ENCODE data around the gene RPL37.
A peak's percentile ranks its signal among the peaks of the same experiment; 100 is the strongest.

Gene RPL37

GRCh38 chr5:40834849-40835787, at the start of gene RPL37 (continued):
- TF ChIP-seq ZBTB8A (tag by site-specific recombination; IDR thresholded peaks at IDR 0.05) (peak; percentile 86), ZNF366 (tag by site-specific recombination; conservative IDR thresholded peaks at IDR 0.05) (no peak; the same call in 1 of the 2 replicates), ZNF707 (tag by site-specific recombination; IDR thresholded peaks at IDR 0.05) (no peak), ZNF571 (tag by site-specific recombination; IDR thresholded peaks at IDR 0.05) (no peak), SP2 (tag by site-specific recombination; IDR thresholded peaks at IDR 0.05) (peak; percentile 99), ZNF121 (tag by site-specific recombination; IDR thresholded peaks at IDR 0.05) (peak; percentile 94), ZNF621 (tag by site-specific recombination; IDR thresholded peaks at IDR 0.05) (no peak), ZNF549 (tag by site-specific recombination; IDR thresholded peaks at IDR 0.05) (no peak), YY1 (tag by site-specific recombination; IDR thresholded peaks at IDR 0.05) (peak; percentile 71; the same call in 1 of the 2 replicates), PRDM1 (tag by site-specific recombination; IDR thresholded peaks at IDR 0.05) (no peak), ZNF501 (tag by site-specific recombination; IDR thresholded peaks at IDR 0.05) (peak; percentile 100), ZBTB44 (tag by site-specific recombination; IDR thresholded peaks at IDR 0.05) (peak; percentile 76), ZFP37 (tag by site-specific recombination; IDR thresholded peaks at IDR 0.05) (peak; percentile 100), TCF7L2 (IDR thresholded peaks at IDR 0.05; ENCODE audit: borderline replicate concordance, low read depth, low read length) (no peak; the same call in 1 of the 2 replicates), ZNF223 (tag by site-specific recombination; IDR thresholded peaks at IDR 0.05) (no peak), ZNF311 (tag by site-specific recombination; IDR thresholded peaks at IDR 0.05; ENCODE audit: borderline replicate concordance) (no peak), ZNF23 (tag by site-specific recombination; IDR thresholded peaks at IDR 0.05; ENCODE audit: borderline replicate concordance) (no peak), ZNF391 (tag by site-specific recombination; IDR thresholded peaks at IDR 0.05; ENCODE audit: borderline replicate concordance, low read depth) (peak; percentile 96; the same call in 1 of the 2 replicates), ZNF518A (tag by site-specific recombination; conservative IDR thresholded peaks at IDR 0.05; ENCODE audit: low read depth) (peak; percentile 99), ZNF202 (tag by site-specific recombination; IDR thresholded peaks at IDR 0.05; ENCODE audit: borderline replicate concordance) (no peak)
- TF ChIP-seq, protein P1, sequence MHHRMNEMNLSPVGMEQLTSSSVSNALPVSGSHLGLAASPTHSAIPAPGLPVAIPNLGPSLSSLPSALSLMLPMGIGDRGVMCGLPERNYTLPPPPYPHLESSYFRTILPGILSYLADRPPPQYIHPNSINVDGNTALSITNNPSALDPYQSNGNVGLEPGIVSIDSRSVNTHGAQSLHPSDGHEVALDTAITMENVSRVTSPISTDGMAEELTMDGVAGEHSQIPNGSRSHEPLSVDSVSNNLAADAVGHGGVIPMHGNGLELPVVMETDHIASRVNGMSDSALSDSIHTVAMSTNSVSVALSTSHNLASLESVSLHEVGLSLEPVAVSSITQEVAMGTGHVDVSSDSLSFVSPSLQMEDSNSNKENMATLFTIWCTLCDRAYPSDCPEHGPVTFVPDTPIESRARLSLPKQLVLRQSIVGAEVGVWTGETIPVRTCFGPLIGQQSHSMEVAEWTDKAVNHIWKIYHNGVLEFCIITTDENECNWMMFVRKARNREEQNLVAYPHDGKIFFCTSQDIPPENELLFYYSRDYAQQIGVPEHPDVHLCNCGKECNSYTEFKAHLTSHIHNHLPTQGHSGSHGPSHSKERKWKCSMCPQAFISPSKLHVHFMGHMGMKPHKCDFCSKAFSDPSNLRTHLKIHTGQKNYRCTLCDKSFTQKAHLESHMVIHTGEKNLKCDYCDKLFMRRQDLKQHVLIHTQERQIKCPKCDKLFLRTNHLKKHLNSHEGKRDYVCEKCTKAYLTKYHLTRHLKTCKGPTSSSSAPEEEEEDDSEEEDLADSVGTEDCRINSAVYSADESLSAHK (tag by site-specific recombination; IDR thresholded peaks at IDR 0.05) = peak; percentile 64; the same call in 1 of the 2 replicates
- TF ChIP-seq, protein P2, sequence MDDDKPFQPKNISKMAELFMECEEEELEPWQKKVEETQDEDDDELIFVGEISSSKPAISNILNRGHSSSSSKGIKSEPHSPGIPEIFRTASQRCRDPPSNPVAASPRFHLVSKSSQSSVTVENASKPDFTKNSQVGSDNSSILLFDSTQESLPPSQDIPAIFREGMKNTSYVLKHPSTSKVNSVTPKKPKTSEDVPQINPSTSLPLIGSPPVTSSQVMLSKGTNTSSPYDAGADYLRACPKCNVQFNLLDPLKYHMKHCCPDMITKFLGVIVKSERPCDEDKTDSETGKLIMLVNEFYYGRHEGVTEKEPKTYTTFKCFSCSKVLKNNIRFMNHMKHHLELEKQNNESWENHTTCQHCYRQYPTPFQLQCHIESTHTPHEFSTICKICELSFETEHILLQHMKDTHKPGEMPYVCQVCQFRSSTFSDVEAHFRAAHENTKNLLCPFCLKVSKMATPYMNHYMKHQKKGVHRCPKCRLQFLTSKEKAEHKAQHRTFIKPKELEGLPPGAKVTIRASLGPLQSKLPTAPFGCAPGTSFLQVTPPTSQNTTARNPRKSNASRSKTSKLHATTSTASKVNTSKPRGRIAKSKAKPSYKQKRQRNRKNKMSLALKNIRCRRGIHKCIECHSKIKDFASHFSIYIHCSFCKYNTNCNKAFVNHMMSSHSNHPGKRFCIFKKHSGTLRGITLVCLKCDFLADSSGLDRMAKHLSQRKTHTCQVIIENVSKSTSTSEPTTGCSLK (tag by site-specific recombination; IDR thresholded peaks at IDR 0.05) = no peak
- TF ChIP-seq, protein P3, sequence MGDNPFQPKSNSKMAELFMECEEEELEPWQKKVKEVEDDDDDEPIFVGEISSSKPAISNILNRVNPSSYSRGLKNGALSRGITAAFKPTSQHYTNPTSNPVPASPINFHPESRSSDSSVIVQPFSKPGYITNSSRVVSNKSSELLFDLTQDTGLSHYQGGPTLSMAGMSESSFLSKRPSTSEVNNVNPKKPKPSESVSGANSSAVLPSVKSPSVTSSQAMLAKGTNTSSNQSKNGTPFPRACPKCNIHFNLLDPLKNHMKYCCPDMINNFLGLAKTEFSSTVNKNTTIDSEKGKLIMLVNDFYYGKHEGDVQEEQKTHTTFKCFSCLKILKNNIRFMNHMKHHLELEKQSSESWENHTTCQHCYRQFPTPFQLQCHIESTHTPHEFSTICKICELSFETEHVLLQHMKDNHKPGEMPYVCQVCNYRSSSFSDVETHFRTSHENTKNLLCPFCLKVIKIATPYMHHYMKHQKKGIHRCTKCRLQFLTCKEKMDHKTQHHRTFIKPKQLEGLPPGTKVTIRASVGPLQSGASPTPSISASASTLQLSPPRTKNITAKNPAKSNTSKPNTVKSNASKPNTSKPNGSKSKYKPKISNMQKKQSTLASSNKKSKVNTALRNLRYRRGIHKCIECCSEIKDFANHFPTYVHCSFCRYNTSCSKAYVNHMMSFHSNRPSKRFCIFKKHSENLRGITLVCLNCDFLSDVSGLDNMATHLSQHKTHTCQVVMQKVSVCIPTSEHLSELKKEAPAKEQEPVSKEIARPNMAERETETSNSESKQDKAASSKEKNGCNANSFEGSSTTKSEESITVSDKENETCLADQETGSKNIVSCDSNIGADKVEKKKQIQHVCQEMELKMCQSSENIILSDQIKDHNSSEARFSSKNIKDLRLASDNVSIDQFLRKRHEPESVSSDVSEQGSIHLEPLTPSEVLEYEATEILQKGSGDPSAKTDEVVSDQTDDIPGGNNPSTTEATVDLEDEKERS (tag by site-specific recombination; IDR thresholded peaks at IDR 0.05) = peak; percentile 77; the same call in 1 of the 2 replicates

Measured in HEK293 (cell line).